ENCODE measurements around the gene RIT2. TPM values are rescaled to one million over a fixed set of nuclear protein-coding genes. Genes with fewer than 3 reads are reported as not detected.

RIT2 gene
- total and polyA plus RNA-seq, 2 of the 4 experiments (the other 2 are of a cell fraction), result not detected

DNA sequence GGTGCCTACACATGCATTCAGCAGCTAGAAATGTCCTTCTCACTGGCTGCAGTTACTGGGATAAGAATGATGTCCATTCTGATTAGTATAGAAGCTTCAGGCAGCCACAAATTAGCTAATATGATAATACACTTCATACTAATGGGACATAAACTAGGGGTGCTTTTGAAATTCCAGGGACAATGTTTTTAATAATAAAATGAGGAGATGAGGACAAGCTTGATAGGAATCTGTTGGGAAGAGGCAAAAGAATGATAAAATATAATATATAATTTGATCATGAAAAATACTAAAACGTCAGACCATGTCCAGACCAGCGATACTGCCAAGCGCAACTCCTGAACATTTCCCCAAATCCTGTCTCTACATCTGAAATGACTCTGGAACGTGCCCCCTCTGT is 157.1 kb downstream of the RIT2 start:
- H4K20me1 ChIP-seq (ENCODE audit: insufficient read depth, low read length), result no peaks in the 10 kb centered on the region
- H3K4me3 ChIP-seq (ENCODE audit: insufficient read depth, low read depth, low read length), result no peak overlapping the region
- H4K8ac ChIP-seq (ENCODE audit: low read depth in 2 of 2, low read length in 2 of 2), result no peak overlapping the region
- in situ Hi-C loops (cut with MboI; ENCODE audit: low sequenced_read_pairs) (no loop called here), dilution Hi-C loops (cut with HindIII; ENCODE audit: low sequenced_read_pairs, unreplicated experiment) (no loop called here), intact Hi-C loops (cut with micrococcal nuclease) (no loop called here)
- H3K9ac ChIP-seq (ENCODE audit: low read depth, low read length), result no peak overlapping the region
- H4K91ac ChIP-seq (ENCODE audit: insufficient read depth, low read depth, low read length), result no peak overlapping the region
- ChIA-PET CTCF (no interaction called here), POLR2A (ENCODE audit: unreplicated experiment) (no interaction called here)
- no peak overlapping the region for H2AK9ac ChIP-seq (replicated peaks; ENCODE audit: low read depth, low read length, poor library complexity)
- no peak overlapping the region for H4K5ac ChIP-seq (ENCODE audit: low read depth, low read length)
- no peak overlapping the region for H3K4me2 ChIP-seq (ENCODE audit: low read depth, low read length)
- H3K56ac ChIP-seq (ENCODE audit: extremely low read depth, insufficient read depth, low read length), result no peak overlapping the region
- H3K9me3 ChIP-seq (ENCODE audit: control insufficient read depth, insufficient read depth, low read length), result 0 out of 2 replicates have a peak, but pooled peaks cover 3% of the 10 kb centered on the region
- H3K4me1 ChIP-seq (ENCODE audit: control insufficient read depth, insufficient read depth, low read length), result no peaks in the 10 kb centered on the region
- no peak overlapping the region for H3K18ac ChIP-seq (ENCODE audit: low read depth, low read length)
- H3K14ac ChIP-seq (replicated peaks; ENCODE audit: low read depth, low read length), result no peak overlapping the region
- no peak overlapping the region for H2BK5ac ChIP-seq (ENCODE audit: low read depth, low read length, poor library complexity, severe bottlenecking)
- WGBS, 2 experiments (ENCODE audit: extremely low coverage in 2 of 2, insufficient read length in 1 of 2), result no CpG with 5 or more reads among the region's 4 CpGs
- H3K27me3 ChIP-seq (ENCODE audit: control insufficient read depth, insufficient read depth, low read length), result no peaks in the 10 kb centered on the region
- H2AFZ ChIP-seq (replicated peaks; ENCODE audit: low read length, poor library complexity), result no peak overlapping the region
- no peak overlapping the region for H2AK5ac ChIP-seq (ENCODE audit: low read depth, low read length)
- no peak overlapping the region for H3K23ac ChIP-seq (ENCODE audit: low read depth, low read length)
- DNase-seq (no peak), ATAC-seq (ENCODE audit: low read depth) (no peak)
- no peak overlapping the region for H2BK120ac ChIP-seq (ENCODE audit: low read depth, low read length)
- H3K27ac ChIP-seq (ENCODE audit: insufficient read depth, low read length), result no peak overlapping the region
- no peaks in the 10 kb centered on the region for H3K79me1 ChIP-seq (ENCODE audit: low read depth in 1 of 2, low read length in 2 of 2)
- no peak overlapping the region for H2BK15ac ChIP-seq (ENCODE audit: low read depth, low read length)
- no peak overlapping the region for H2BK20ac ChIP-seq (ENCODE audit: low read depth, low read length)
- H3K36me3 ChIP-seq (ENCODE audit: control insufficient read depth, insufficient read depth, low read length), result no peaks in the 10 kb centered on the region
- no peaks in the 10 kb centered on the region for H3K9me1 ChIP-seq (ENCODE audit: insufficient read depth, low read length)
- no TSS peak for BruUV-seq (replicated peaks)
- TF ChIP-seq BHLHE40 (IDR thresholded peaks at IDR 0.05; ENCODE audit: low read depth, low read length) (no peak), SMC3 (IDR thresholded peaks at IDR 0.05; ENCODE audit: low read depth, low read length) (no peak), CHD1 (IDR thresholded peaks at IDR 0.05; ENCODE audit: low read depth, low read length) (no peak), POLR2A (IDR thresholded peaks at IDR 0.05; ENCODE audit: low read depth, low read length) (no peak), MAZ (IDR thresholded peaks at IDR 0.05; ENCODE audit: borderline replicate concordance, low read depth, low read length) (no peak), MAFK (IDR thresholded peaks at IDR 0.05; ENCODE audit: low read depth, low read length) (no peak), CEBPB (IDR thresholded peaks at IDR 0.05; ENCODE audit: low read depth, low read length) (no peak), FOS (IDR thresholded peaks at IDR 0.05; ENCODE audit: low read depth, low read length) (no peak), NFE2L2 (IDR thresholded peaks at IDR 0.05; ENCODE audit: low read depth, low read length) (no peak)
- H3K4ac ChIP-seq (ENCODE audit: low read depth, low read length), result no peak overlapping the region
